Endodermal cell (in vitro differentiated cells): ENCODE results near the gene ZSWIM6. TPM values are rescaled to one million over a fixed set of nuclear protein-coding genes. Genes with fewer than 3 reads are reported as not detected.

ENCODE experiments used
- DNase-seq: peaks from one replicate; pipeline ENCODE4 v3.0.0-alpha.2; 2017
- H3K27ac ChIP-seq: 2 replicates; pipeline ENCODE4 v1.5.1; 2013; ENCODE audit warnings: mild to moderate bottlenecking, low read depth, low read length, moderate library complexity
- H3K27me3 ChIP-seq: 2 replicates; pipeline ENCODE4 v1.6.1; 2013; ENCODE audit warnings: mild to moderate bottlenecking, low read length, moderate library complexity; ENCODE audit not compliant: insufficient read depth, control insufficient read depth, poor library complexity, severe bottlenecking
- H3K36me3 ChIP-seq: 2 replicates; pipeline ENCODE4 v1.7.0; 2013; ENCODE audit warnings: mild to moderate bottlenecking, low read length, moderate library complexity; ENCODE audit not compliant: control insufficient read depth, insufficient read depth
- H3K4me1 ChIP-seq: one replicate; pipeline ENCODE4 v1.7.0; 2013; ENCODE audit warnings: low read length; ENCODE audit not compliant: control insufficient read depth, insufficient read depth
- H3K4me3 ChIP-seq: 2 replicates; pipeline ENCODE4 v1.5.1; 2013; ENCODE audit warnings: mild to moderate bottlenecking, low read length, moderate library complexity
- H3K9ac ChIP-seq: 2 replicates; pipeline ENCODE4 v1.6.1; 2013; ENCODE audit warnings: mild to moderate bottlenecking, low read length, moderate library complexity; ENCODE audit not compliant: poor library complexity, severe bottlenecking; ENCODE audit errors: extremely low read depth
- H3K9me3 ChIP-seq: 2 replicates; pipeline ENCODE4 v1.6.1; 2013; ENCODE audit warnings: mild to moderate bottlenecking, low read length, moderate library complexity; ENCODE audit not compliant: control insufficient read depth
- H3K27ac Mint-ChIP-seq: 2 replicates; pipeline ENCODE4 v1.8.0; 2020; ENCODE audit warnings: mixed read lengths
- H3K27me3 Mint-ChIP-seq: 2 replicates; pipeline ENCODE4 v1.8.0; 2021; ENCODE audit warnings: mild to moderate bottlenecking, mixed read lengths; ENCODE audit not compliant: insufficient read depth
- H3K36me3 Mint-ChIP-seq: 2 replicates; pipeline ENCODE4 v1.8.0; 2020; ENCODE audit warnings: low read depth, mixed read lengths
- H3K4me1 Mint-ChIP-seq: 2 replicates; pipeline ENCODE4 v1.8.0; 2020; ENCODE audit warnings: mixed read lengths
- H3K4me3 Mint-ChIP-seq: 2 replicates; pipeline ENCODE4 v1.8.0; 2020; ENCODE audit warnings: mild to moderate bottlenecking, moderate library complexity, mixed read lengths
- H3K9me3 Mint-ChIP-seq: 2 replicates; pipeline ENCODE4 v1.8.0; 2020; ENCODE audit warnings: mild to moderate bottlenecking, mixed read lengths
- WGBS, 2 experiments: methylation state at CpG; one replicate each; pipeline versions ENCODE4 v1.1.5 to v1.1.7; 2013; ENCODE audit warnings: missing lambda C conversion rate in 2 of 2, mixed read lengths in 1 of 2; ENCODE audit not compliant: insufficient coverage in 1 of 2, insufficient read length in 1 of 2; 5-methylcytosine and 5-hydroxymethylcytosine counted together
- total RNA-seq, 2 donors: library from RNA; stranded (reverse); fragmentation: NEBNext Ultra II Directional in 1 of 2; extraction: Animal tissue kit (Norgen Biotek cat#: 25700) in 1 of 2; gene quantifications; 2 replicates in 1 of 2; 3 replicates in 1 of 2; pipeline ENCODE4 v1.2.1, GENCODE V29; 2021
- TF ChIP-seq, protein P1 (sequence below): fragments of 200-600 bp; sonication (generic); conservative IDR thresholded peaks from 2 replicates; pipeline ENCODE4 v1.5.0; 2021; ENCODE audit warnings: antibody characterized with exemption, mild to moderate bottlenecking

The ZSWIM6 gene
- total RNA-seq, 2 donors from 2014 or later = 18.1 to 18.8 TPM

- H3K4me1 ChIP-seq = no peaks in the 10 kb centered on the region
- H3K9me3 ChIP-seq = no peaks in the 10 kb centered on the region
- 90 to 92% methylated on average over 2 to 4 of the region's 4 CpGs for WGBS, 2 experiments
- DNase-seq = no peak
- H3K27ac Mint-ChIP-seq = no peak overlapping the region
- TF ChIP-seq, protein P1, sequence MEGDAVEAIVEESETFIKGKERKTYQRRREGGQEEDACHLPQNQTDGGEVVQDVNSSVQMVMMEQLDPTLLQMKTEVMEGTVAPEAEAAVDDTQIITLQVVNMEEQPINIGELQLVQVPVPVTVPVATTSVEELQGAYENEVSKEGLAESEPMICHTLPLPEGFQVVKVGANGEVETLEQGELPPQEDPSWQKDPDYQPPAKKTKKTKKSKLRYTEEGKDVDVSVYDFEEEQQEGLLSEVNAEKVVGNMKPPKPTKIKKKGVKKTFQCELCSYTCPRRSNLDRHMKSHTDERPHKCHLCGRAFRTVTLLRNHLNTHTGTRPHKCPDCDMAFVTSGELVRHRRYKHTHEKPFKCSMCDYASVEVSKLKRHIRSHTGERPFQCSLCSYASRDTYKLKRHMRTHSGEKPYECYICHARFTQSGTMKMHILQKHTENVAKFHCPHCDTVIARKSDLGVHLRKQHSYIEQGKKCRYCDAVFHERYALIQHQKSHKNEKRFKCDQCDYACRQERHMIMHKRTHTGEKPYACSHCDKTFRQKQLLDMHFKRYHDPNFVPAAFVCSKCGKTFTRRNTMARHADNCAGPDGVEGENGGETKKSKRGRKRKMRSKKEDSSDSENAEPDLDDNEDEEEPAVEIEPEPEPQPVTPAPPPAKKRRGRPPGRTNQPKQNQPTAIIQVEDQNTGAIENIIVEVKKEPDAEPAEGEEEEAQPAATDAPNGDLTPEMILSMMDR = no peak
- no peak overlapping the region for H3K4me3 Mint-ChIP-seq
- no peaks in the 10 kb centered on the region for H3K36me3 Mint-ChIP-seq
- no peak overlapping the region for H3K4me3 ChIP-seq
- no peaks in the 10 kb centered on the region for H3K27me3 ChIP-seq
- H3K4me1 Mint-ChIP-seq = peaks cover 7% of the 10 kb centered on the region
- H3K27me3 Mint-ChIP-seq = no peaks in the 10 kb centered on the region
- no peak overlapping the region for H3K9ac ChIP-seq
- no peaks in the 10 kb centered on the region for H3K9me3 Mint-ChIP-seq
- H3K27ac ChIP-seq = no peak overlapping the region
- H3K36me3 ChIP-seq = no peaks in the 10 kb centered on the region
Measured at GRCh38 chr5:61575103-61575502, 243.0 kb downstream of the ZSWIM6 start.

GRCh38 chr5:61575581-61575980 lies 243.5 kb downstream of the ZSWIM6 start:
- Histone ChIP-seq H3K9me3 (no peaks in the 10 kb centered on the region), H3K4me3 (no peak overlapping the region), H3K9ac (no peak overlapping the region), H3K4me1 (no peaks in the 10 kb centered on the region), H3K27me3 (no peaks in the 10 kb centered on the region), H3K36me3 (no peaks in the 10 kb centered on the region), H3K27ac (no peak overlapping the region)
- Mint-ChIP-seq H3K4me1 (peaks cover 7% of the 10 kb centered on the region), H3K27ac (no peak overlapping the region), H3K36me3 (no peaks in the 10 kb centered on the region), H3K4me3 (no peak overlapping the region), H3K27me3 (no peaks in the 10 kb centered on the region), H3K9me3 (no peaks in the 10 kb centered on the region)
- 80 to 91% methylated on average over 2 to 6 of the region's 6 CpGs for WGBS, 2 experiments
- DNase-seq = no peak
- TF ChIP-seq, protein P1 = no peak

DNA sequence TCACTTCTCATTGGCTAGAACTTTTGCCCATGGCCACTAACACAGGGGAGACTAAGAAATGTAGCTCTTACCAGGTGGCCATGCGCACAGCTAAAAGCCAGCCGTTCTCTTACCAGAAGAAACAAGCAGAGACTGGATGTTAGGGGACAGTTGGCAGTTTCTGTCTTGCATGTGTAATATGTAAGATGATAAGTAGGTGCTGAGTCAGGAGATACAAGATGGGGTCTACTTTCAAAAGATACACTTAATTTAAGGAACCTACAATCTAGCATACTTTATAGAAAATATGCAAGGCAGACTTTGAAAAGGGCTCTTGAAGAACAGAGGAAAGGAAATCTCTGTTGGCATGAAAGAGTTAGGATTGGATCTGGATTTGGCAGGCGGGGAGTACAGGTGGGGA lies 244.5 kb downstream of the ZSWIM6 start:
- H3K4me1 Mint-ChIP-seq = peaks cover 7% of the 10 kb centered on the region
- no peaks in the 10 kb centered on the region for H3K9me3 Mint-ChIP-seq

More for the DNA sequence above, 244.5 kb downstream of the ZSWIM6 start:
- H3K9ac ChIP-seq = no peak overlapping the region
- no peak overlapping the region for H3K4me3 Mint-ChIP-seq
- H3K4me1 ChIP-seq = no peaks in the 10 kb centered on the region
- no peaks in the 10 kb centered on the region for H3K27me3 Mint-ChIP-seq
- 94% methylated on average over 2 to 3 of the region's 3 CpGs for WGBS, 2 experiments
- H3K27ac Mint-ChIP-seq = no peak overlapping the region
- H3K36me3 Mint-ChIP-seq = no peaks in the 10 kb centered on the region
- H3K27ac ChIP-seq = no peak overlapping the region
- TF ChIP-seq, protein P1 = no peak
- no peaks in the 10 kb centered on the region for H3K9me3 ChIP-seq
- no peaks in the 10 kb centered on the region for H3K27me3 ChIP-seq
- no peaks in the 10 kb centered on the region for H3K36me3 ChIP-seq
- H3K4me3 ChIP-seq = no peak overlapping the region
- no peak for DNase-seq
